WI38 (cell line): ENCODE results near the gene TREM1.

Source experiments
- H3K4me3 ChIP-seq: 2 replicates; pipeline ENCODE4 v1.5.1; 2011; ENCODE audit warnings: low read depth, mild to moderate bottlenecking, control low read depth, low read length
- TF ChIP-seq, protein P1 (sequence below): IDR thresholded peaks from 2 replicates; pipeline ENCODE4 v1.5.1; 2012; ENCODE audit warnings: low read depth, mild to moderate bottlenecking, control low read depth, low read length

Gene TREM1

DNA sequence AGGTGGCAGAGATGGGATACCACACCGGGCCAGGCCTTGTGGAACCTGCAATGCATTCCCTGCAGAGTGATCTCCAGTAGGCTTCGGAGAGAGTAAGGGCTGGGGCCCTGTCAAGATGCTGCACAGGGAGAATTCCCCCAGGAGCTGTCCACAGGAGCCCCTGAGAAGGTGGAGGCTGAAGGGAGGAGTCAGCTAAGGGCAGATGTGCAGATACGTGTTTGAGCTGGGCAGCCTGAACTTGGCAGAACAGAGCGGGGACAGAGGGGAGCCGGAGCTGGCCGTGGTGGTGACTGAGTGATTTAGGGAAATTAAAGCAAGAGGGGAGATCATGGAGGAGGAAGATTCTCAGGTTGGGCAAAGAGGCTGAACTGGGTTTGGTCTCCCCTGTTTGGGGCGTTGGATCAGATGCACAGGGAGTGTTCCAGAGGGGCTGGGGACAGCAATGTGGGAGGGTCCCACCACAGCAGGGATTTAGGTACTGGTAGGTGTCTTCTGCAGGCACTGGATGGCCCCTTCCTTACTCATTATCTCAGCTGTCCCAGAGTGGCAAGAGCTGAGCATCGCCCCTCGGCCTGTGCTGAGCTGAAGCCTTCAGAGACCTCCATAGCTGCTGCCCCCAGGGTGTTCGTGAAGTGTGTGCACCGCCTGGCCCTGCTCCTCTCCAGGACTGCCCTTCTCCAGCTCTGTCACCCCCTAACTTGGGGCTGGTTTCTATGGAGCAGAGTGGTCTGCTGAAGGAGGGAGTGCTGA, 45.1 kb upstream of the TREM1 start:
- H3K4me3 ChIP-seq, result no peak overlapping the region
- TF ChIP-seq, protein P1, sequence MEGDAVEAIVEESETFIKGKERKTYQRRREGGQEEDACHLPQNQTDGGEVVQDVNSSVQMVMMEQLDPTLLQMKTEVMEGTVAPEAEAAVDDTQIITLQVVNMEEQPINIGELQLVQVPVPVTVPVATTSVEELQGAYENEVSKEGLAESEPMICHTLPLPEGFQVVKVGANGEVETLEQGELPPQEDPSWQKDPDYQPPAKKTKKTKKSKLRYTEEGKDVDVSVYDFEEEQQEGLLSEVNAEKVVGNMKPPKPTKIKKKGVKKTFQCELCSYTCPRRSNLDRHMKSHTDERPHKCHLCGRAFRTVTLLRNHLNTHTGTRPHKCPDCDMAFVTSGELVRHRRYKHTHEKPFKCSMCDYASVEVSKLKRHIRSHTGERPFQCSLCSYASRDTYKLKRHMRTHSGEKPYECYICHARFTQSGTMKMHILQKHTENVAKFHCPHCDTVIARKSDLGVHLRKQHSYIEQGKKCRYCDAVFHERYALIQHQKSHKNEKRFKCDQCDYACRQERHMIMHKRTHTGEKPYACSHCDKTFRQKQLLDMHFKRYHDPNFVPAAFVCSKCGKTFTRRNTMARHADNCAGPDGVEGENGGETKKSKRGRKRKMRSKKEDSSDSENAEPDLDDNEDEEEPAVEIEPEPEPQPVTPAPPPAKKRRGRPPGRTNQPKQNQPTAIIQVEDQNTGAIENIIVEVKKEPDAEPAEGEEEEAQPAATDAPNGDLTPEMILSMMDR, result no peak

DNA sequence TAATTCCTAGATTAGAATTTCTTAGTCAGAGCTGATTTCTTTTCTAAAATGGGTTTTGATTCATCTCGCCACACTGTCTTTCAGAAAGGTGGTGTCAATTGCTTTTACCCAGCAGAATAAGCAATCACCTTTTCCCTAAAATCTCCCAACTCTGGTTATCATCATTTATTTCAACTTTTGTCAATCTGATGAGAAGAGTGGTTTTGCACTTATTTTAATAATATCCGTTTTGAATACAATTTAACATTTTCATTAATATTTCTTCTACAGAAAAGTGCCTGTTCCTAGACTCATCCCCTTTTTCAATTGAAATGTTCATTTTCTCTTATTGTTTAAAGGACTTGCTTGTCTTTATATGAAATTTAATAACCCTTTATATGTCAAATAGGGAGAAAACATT, 40.7 kb upstream of the TREM1 start:
- TF ChIP-seq, protein P1, result no peak
- H3K4me3 ChIP-seq, result no peak overlapping the region

DNA sequence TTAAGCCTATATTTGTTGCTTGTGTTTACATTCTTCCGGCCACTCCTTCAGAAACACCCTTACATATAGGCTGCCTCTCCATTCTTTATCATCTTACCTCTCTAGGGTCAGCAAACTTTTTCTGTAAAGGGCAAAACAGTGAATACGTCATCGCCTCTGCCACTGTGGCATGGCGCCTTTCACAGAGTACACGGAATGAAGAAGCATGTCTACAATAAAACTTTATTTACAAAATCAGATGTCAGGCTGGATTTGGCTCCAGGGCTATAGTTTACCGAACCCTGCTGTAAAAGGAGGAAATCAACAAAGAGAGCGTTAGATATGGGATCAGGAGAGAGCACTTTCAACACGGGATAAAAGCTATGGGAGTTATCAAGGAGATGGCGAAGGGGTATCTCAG, 39.6 kb upstream of the TREM1 start:
- TF ChIP-seq, protein P1, result no peak

DNA sequence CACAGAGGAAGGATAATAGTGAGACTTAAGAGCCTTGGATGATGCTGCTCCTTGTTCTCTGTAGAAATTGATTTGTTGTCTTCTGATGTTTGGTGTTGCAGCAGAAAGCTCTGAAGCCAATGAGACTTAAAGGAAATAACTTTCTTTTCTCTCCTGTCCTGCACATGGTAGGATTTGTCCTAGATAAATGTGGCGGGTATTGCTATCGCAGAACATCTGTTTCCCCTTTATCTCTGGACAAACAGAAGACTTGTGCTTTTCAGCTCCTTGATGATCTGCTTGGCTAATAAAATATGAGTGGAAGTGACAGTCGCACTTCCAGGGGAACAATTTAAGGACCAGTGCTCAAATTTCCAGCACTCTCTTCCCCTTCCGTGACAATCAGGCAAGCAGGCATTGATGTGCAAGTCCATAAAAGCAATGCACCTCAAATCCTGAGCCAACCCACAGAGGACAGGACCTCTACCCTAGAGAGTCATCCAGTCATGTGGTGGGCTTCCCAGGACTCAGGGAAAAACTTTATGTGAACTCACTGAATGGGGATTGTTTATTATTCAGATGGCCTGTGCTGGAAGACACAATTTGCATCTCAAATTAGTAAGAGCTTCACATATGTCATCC, 39.1 kb upstream of the TREM1 start:
- TF ChIP-seq, protein P1, result no peak
- H3K4me3 ChIP-seq, result no peak overlapping the region

More for the DNA sequence above, 39.6 kb upstream of the TREM1 start:
- H3K4me3 ChIP-seq, result no peak overlapping the region

DNA sequence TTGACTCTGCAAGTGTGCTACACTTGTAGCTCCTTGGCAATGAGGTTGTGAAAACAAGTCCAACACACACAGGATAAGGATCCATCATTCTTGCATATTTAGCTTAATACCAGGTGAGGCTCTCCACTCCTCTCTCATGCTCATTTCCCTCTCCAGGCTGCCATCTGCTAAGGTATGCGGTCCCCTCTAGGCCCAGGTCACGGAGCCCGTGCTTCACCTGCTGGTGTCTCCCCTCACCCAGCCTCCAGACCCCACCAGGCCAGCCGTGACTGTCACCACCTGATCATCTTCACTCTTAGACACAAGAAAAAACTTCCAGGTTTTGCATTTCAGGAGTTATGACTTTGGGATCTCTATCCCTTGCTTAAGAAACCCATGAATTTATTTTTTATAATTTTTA, 34.7 kb upstream of the TREM1 start:
- TF ChIP-seq, protein P1, result no peak
- no peak overlapping the region for H3K4me3 ChIP-seq

DNA sequence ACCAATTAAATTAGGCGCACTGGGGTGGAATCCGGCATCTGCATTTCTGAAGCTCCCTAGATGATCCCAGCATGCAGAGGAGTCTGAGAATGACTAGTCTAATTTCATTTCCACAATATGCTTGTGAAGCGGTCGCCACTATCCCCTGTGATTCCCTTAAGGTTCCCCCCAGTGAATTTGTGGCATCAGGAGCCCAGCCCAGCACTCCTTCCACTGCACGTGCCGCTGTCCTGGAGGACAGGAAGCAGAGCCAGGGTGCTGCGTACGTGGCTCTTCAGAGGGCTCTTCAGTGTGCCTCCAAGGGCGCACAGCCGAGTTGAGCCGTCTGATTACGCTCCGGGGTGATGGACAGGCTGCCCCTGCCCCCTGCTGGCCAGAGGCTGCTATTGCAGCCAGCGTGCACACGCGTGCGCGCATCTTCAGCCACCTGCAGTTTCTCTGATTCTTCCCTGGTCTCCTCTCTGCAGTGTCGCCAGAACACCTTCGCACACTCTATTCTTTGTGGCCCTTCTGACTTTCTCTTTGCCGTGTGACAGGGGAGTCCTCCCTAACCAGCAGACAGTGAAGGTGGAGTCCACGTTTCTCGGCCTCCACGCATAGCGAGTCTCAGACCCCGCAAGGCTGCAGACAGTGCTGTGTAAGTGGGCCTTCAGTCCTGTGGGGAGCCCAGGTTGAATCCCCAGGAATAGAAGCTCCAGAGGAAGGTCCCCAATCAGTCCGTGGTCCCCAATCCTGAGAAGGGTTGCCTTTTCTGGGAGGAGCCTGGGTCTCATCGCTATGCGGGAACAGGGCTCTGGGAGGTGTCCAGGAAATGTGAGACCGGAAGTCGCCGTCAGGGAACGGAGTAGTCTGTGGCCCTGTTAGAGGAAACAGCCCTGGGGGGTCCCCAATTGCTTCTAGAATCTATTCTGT, 32.4 kb upstream of the TREM1 start:
- H3K4me3 ChIP-seq, result peak overlapping the region; percentile 41
- TF ChIP-seq, protein P1, result peak; percentile 100
